ENCODE data around the gene RIPOR2.

RIPOR2 gene

GRCh38 chr6:24876499-24877465, 59.0 kb downstream of the RIPOR2 start:
- no peak for DNase-seq (ENCODE audit: low read depth)

- no peak for DNase-seq (ENCODE audit: low read depth)
Measured at GRCh38 chr6:24875534-24875901, 60.2 kb downstream of the RIPOR2 start.

- DNase-seq (ENCODE audit: low read depth), result no peak
Measured at GRCh38 chr6:24874776-24875533, 60.8 kb downstream of the RIPOR2 start.

- no peak for DNase-seq (ENCODE audit: low read depth)
Measured at GRCh38 chr6:24874128-24874527, 61.6 kb downstream of the RIPOR2 start.

- no peak for DNase-seq (ENCODE audit: low read depth)
Measured at GRCh38 chr6:24872779-24873178, 63.0 kb downstream of the RIPOR2 start.

- DNase-seq (ENCODE audit: low read depth), result no peak
Measured at GRCh38 chr6:24868765-24869164, 67.0 kb downstream of the RIPOR2 start.

GRCh38 chr6:24867104-24867703, 68.6 kb downstream of the RIPOR2 start:
- no peak for DNase-seq (ENCODE audit: low read depth)

- no peak for DNase-seq (ENCODE audit: low read depth)
Measured at GRCh38 chr6:24865161-24865560, 70.6 kb downstream of the RIPOR2 start.

- DNase-seq (ENCODE audit: low read depth), result no peak
Measured at GRCh38 chr6:24864343-24864742, 71.4 kb downstream of the RIPOR2 start.

- DNase-seq (ENCODE audit: low read depth), result no peak
Measured at GRCh38 chr6:24861934-24862333, 73.8 kb downstream of the RIPOR2 start.

GRCh38 chr6:24859608-24860200, 76.1 kb downstream of the RIPOR2 start:
- no peak for DNase-seq (ENCODE audit: low read depth)

GRCh38 chr6:24859132-24859531, 76.6 kb downstream of the RIPOR2 start:
- no peak for DNase-seq (ENCODE audit: low read depth)

- DNase-seq (ENCODE audit: low read depth), result no peak
Measured at GRCh38 chr6:24858177-24858653, 77.5 kb downstream of the RIPOR2 start.

- DNase-seq (ENCODE audit: low read depth), result no peak
Measured at GRCh38 chr6:24856901-24857670, 78.7 kb downstream of the RIPOR2 start.

- DNase-seq (ENCODE audit: low read depth), result no peak
Measured at GRCh38 chr6:24856246-24856599, 79.5 kb downstream of the RIPOR2 start.

- DNase-seq (ENCODE audit: low read depth), result peak; percentile 46
Measured at GRCh38 chr6:24855395-24856245, 80.1 kb downstream of the RIPOR2 start.

- DNase-seq (ENCODE audit: low read depth), result no peak
Measured at GRCh38 chr6:24854077-24854666, 81.6 kb downstream of the RIPOR2 start.

- no peak for DNase-seq (ENCODE audit: low read depth)
Measured at GRCh38 chr6:24851086-24851485, 84.7 kb downstream of the RIPOR2 start.

GRCh38 chr6:24849713-24850112, 86.0 kb downstream of the RIPOR2 start:
- no peak for DNase-seq (ENCODE audit: low read depth)

- DNase-seq (ENCODE audit: low read depth), result no peak
Measured at GRCh38 chr6:24848461-24848860, 87.3 kb downstream of the RIPOR2 start.

All from non-pigmented ciliary epithelial cell (primary cell).